Activated CD8-positive, alpha-beta T cell treated with anti-CD3 and anti-CD28 coated beads, Interleukin-2, amount 10 ng/mL, durations not matched to agents 7 days and 5 days (primary cell): ENCODE results near the gene CCDC184. TPM values are rescaled to one million over a fixed set of nuclear protein-coding genes. Genes with fewer than 3 reads are reported as not detected.

Experiments used
- ATAC-seq: fragments of 150-1000 bp; cut with Tn5 transposase; one replicate; pipeline ENCODE4 v1.10.0; 2021; ENCODE audit warnings: moderate library complexity
- CTCF ChIA-PET: fragments of 350-600 bp; sonication (Branson Sonifier 250); formaldehyde crosslinking; loops from one replicate; lab custom pipeline; 2021; ENCODE audit warnings: antibody characterized with exemption; lab: Charles Lee
- POLR2A ChIA-PET: fragments of 350-600 bp; sonication (Branson Sonifier 250); formaldehyde crosslinking; loops from one replicate; lab custom pipeline; 2021; ENCODE audit warnings: antibody characterized with exemption; lab: Charles Lee
- DNase-seq: peaks from one replicate; pipeline ENCODE4 v3.0.0-alpha.2; 2020
- H3K27ac Mint-ChIP-seq: one replicate; pipeline ENCODE4 v1.8.0; 2021; ENCODE audit warnings: mild to moderate bottlenecking, mixed read lengths
- H3K27me3 Mint-ChIP-seq: one replicate; pipeline ENCODE4 v1.8.0; 2021; ENCODE audit warnings: low read depth, mixed read lengths
- H3K36me3 Mint-ChIP-seq: one replicate; pipeline ENCODE4 v1.8.0; 2021; ENCODE audit warnings: low read depth, mixed read lengths
- H3K4me1 Mint-ChIP-seq: one replicate; pipeline ENCODE4 v1.8.0; 2021; ENCODE audit warnings: low read depth, mixed read lengths
- H3K4me3 Mint-ChIP-seq: one replicate; pipeline ENCODE4 v1.8.0; 2021; ENCODE audit warnings: mild to moderate bottlenecking, mixed read lengths
- H3K9me3 Mint-ChIP-seq: one replicate; pipeline ENCODE4 v1.8.0; 2022; ENCODE audit warnings: mixed read lengths; ENCODE audit not compliant: insufficient read depth
- total RNA-seq, 2 experiments: library from RNA; stranded (reverse); gene quantifications; one replicate each; pipeline ENCODE4 v1.2.3, GENCODE V29; 2021

Gene CCDC184
- total RNA-seq, 2 experiments from 2014 or later = 1.4 to 1.5 TPM

GRCh38 chr12:48179466-48179865 is 4.0 kb upstream of the CCDC184 start:
- Mint-ChIP-seq H3K27me3 (peaks cover 53% of the 10 kb centered on the region), H3K4me3 (no peak overlapping the region), H3K9me3 (no peaks in the 10 kb centered on the region), H3K27ac (no peak overlapping the region), H3K4me1 (peaks cover 23% of the 10 kb centered on the region), H3K36me3 (no peaks in the 10 kb centered on the region)
- no peak for ATAC-seq
- DNase-seq = no peak
- CTCF ChIA-PET = interaction anchor here (1.1 to 5.3 kb wide), 3 partner anchors 10 to 18 kb away, joined by 3 to 36 read pairs (median 9); no protein-coding TSS in a partner anchor
- POLR2A ChIA-PET = interaction anchor here (1.0 kb wide), 1 partner anchor 22 kb away, joined by 3 read pairs; the partner anchor contains the start of gene ASB8

GRCh38 chr12:48180424-48180823 is 3.0 kb upstream of the CCDC184 start:
- Mint-ChIP-seq H3K36me3 (no peaks in the 10 kb centered on the region), H3K4me3 (no peak overlapping the region), H3K9me3 (no peaks in the 10 kb centered on the region), H3K4me1 (peaks cover 22% of the 10 kb centered on the region), H3K27ac (no peak overlapping the region), H3K27me3 (peaks cover 62% of the 10 kb centered on the region)
- no peak for ATAC-seq
- ChIA-PET POLR2A (no interaction called here), CTCF (interaction anchor here (0.7 to 5.3 kb wide), 3 partner anchors 9 to 79 kb away, joined by 4 to 36 read pairs (median 9); no protein-coding TSS in a partner anchor)
- no peak for DNase-seq

GRCh38 chr12:48180857-48181495 is 2.5 kb upstream of the CCDC184 start:
- ATAC-seq (no peak), DNase-seq (no peak)
- POLR2A ChIA-PET = no interaction called here
- Mint-ChIP-seq H3K36me3 (no peaks in the 10 kb centered on the region), H3K4me1 (peaks cover 17% of the 10 kb centered on the region), H3K27me3 (peaks cover 68% of the 10 kb centered on the region), H3K4me3 (no peak overlapping the region), H3K9me3 (no peaks in the 10 kb centered on the region), H3K27ac (no peak overlapping the region)
- CTCF ChIA-PET = interaction anchor here (0.7 kb wide), 1 partner anchor 79 kb away, joined by 4 read pairs; no protein-coding TSS in a partner anchor

- POLR2A ChIA-PET = interaction anchor here (0.8 to 1.2 kb wide), 6 partner anchors 15 to 168 kb away, joined by 3 to 8 read pairs (median 4); partner anchors contain the start of genes ASB8 and ZNF641
- ATAC-seq = peak; percentile 3
- H3K27me3 Mint-ChIP-seq = peaks cover 71% of the 10 kb centered on the region
Observed at GRCh38 chr12:48182631-48183030, 813 bp upstream of the CCDC184 start.

GRCh38 chr12:48183876-48184548 is 568 bp downstream of the CCDC184 start:
- Mint-ChIP-seq H3K4me3 (peak overlapping the region; percentile 61), H3K9me3 (no peaks in the 10 kb centered on the region), H3K4me1 (peaks cover 13% of the 10 kb centered on the region), H3K27ac (no peak overlapping the region), H3K27me3 (peaks cover 69% of the 10 kb centered on the region), H3K36me3 (no peaks in the 10 kb centered on the region)
- DNase-seq = no peak
- peak; percentile 18 for ATAC-seq
- CTCF ChIA-PET = interaction anchor here (1.0 to 5.9 kb wide), 5 partner anchors 13 to 105 kb away, joined by 3 to 79 read pairs (median 11); no protein-coding TSS in a partner anchor
- POLR2A ChIA-PET = interaction anchor here (1.1 kb wide), 1 partner anchor 75 kb away, joined by 4 read pairs; no protein-coding TSS in a partner anchor

More at GRCh38 chr12:48182631-48183030, 813 bp upstream of the CCDC184 start:
- Mint-ChIP-seq H3K4me1 (peaks cover 13% of the 10 kb centered on the region), H3K9me3 (no peaks in the 10 kb centered on the region), H3K36me3 (no peaks in the 10 kb centered on the region), H3K4me3 (peak overlapping the region; percentile 89), H3K27ac (no peak overlapping the region)
- no peak for DNase-seq
- CTCF ChIA-PET = interaction anchor here (0.6 to 5.9 kb wide), 26 partner anchors 8 to 437 kb away, joined by 3 to 79 read pairs (median 4); partner anchors contain the start of genes ASB8, PFKM, SENP1 and TMEM106C

- ATAC-seq (no peak), DNase-seq (no peak)
- no peaks in the 10 kb centered on the region for H3K9me3 Mint-ChIP-seq
- CTCF ChIA-PET = interaction anchor here (2.4 to 5.9 kb wide), 2 partner anchors 15 to 19 kb away, joined by 18 to 79 read pairs; no protein-coding TSS in a partner anchor
- POLR2A ChIA-PET = no interaction called here
- peaks cover 13% of the 10 kb centered on the region for H3K4me1 Mint-ChIP-seq
- H3K36me3 Mint-ChIP-seq = no peaks in the 10 kb centered on the region
- peaks cover 64% of the 10 kb centered on the region for H3K27me3 Mint-ChIP-seq
- H3K4me3 Mint-ChIP-seq = peak overlapping the region; percentile 61
- no peak overlapping the region for H3K27ac Mint-ChIP-seq
Observed at GRCh38 chr12:48184549-48184922, 1.1 kb downstream of the CCDC184 start.

- H3K36me3 Mint-ChIP-seq = no peaks in the 10 kb centered on the region
- no peak overlapping the region for H3K4me3 Mint-ChIP-seq
- H3K27me3 Mint-ChIP-seq = peaks cover 61% of the 10 kb centered on the region
- POLR2A ChIA-PET = no interaction called here
- ATAC-seq (no peak), DNase-seq (no peak)
- peaks cover 13% of the 10 kb centered on the region for H3K4me1 Mint-ChIP-seq
- CTCF ChIA-PET = interaction anchor here (1.3 to 5.9 kb wide), 3 partner anchors 11 to 28 kb away, joined by 3 to 79 read pairs (median 7); no protein-coding TSS in a partner anchor
- H3K27ac Mint-ChIP-seq = no peak overlapping the region
- H3K9me3 Mint-ChIP-seq = no peaks in the 10 kb centered on the region
Observed at GRCh38 chr12:48185181-48185919, 1.9 kb downstream of the CCDC184 start.

- Mint-ChIP-seq H3K9me3 (no peaks in the 10 kb centered on the region), H3K27me3 (peaks cover 57% of the 10 kb centered on the region), H3K36me3 (no peaks in the 10 kb centered on the region), H3K27ac (no peak overlapping the region), H3K4me1 (peaks cover 5% of the 10 kb centered on the region), H3K4me3 (no peak overlapping the region)
- POLR2A ChIA-PET = no interaction called here
- DNase-seq (no peak), ATAC-seq (no peak)
- CTCF ChIA-PET = interaction anchor here (0.9 to 5.9 kb wide), 7 partner anchors 10 to 430 kb away, joined by 3 to 79 read pairs (median 3); partner anchors contain the start of gene ASB8
Observed at GRCh38 chr12:48187916-48188695, 4.7 kb downstream of the CCDC184 start.

- ATAC-seq (peak; percentile 57), DNase-seq (peak; percentile 81)
- CTCF ChIA-PET = interaction anchor here (0.6 to 3.3 kb wide), 27 partner anchors 9 to 474 kb away, joined by 3 to 50 read pairs (median 3); partner anchors contain the start of genes ASB8 and TMEM106C
- H3K9me3 Mint-ChIP-seq = no peaks in the 10 kb centered on the region
- H3K36me3 Mint-ChIP-seq = no peaks in the 10 kb centered on the region
- POLR2A ChIA-PET = interaction anchor here (0.7 to 1.0 kb wide), 2 partner anchors 8 to 10 kb away, joined by 3 read pairs; no protein-coding TSS in a partner anchor
- H3K4me3 Mint-ChIP-seq = no peak overlapping the region
- peaks cover 57% of the 10 kb centered on the region for H3K27me3 Mint-ChIP-seq
- no peak overlapping the region for H3K27ac Mint-ChIP-seq
- peaks cover 1% of the 10 kb centered on the region for H3K4me1 Mint-ChIP-seq
Observed at GRCh38 chr12:48189331-48190125, 6.1 kb downstream of the CCDC184 start.

GRCh38 chr12:48191096-48191495 is 7.7 kb downstream of the CCDC184 start:
- H3K27me3 Mint-ChIP-seq = peaks cover 50% of the 10 kb centered on the region
- H3K36me3 Mint-ChIP-seq = no peaks in the 10 kb centered on the region
- ChIA-PET CTCF (interaction anchor here (2.6 to 3.3 kb wide), 2 partner anchors 7 to 13 kb away, joined by 36 to 50 read pairs; no protein-coding TSS in a partner anchor), POLR2A (no interaction called here)
- no peaks in the 10 kb centered on the region for H3K9me3 Mint-ChIP-seq
- H3K4me1 Mint-ChIP-seq = peaks cover 1% of the 10 kb centered on the region
- no peak overlapping the region for H3K27ac Mint-ChIP-seq
- no peak overlapping the region for H3K4me3 Mint-ChIP-seq
- DNase-seq (no peak), ATAC-seq (no peak)
